ENCODE results near the gene PERM1.
"Not testable (repeated sequence)": the region's sequence is repeated elsewhere in the genome, so short reads cannot be mapped to it uniquely, and the experiment has no call there.

The PERM1 gene

GRCh38 chr1:981955-982558 lies at the start of gene PERM1:
TSS of gene PERM1 (minus strand) at chr1:982093. CDS start at chr1:981029, 1,064 bp downstream.
- DNase-seq = no peak

GRCh38 chr1:1030867-1031658 lies 49.2 kb upstream of the PERM1 start:
- not testable (repeated sequence) for DNase-seq

- no peak for DNase-seq
Observed at GRCh38 chr1:1027791-1028190, 45.9 kb upstream of the PERM1 start.

- DNase-seq = no peak
Observed at GRCh38 chr1:1026599-1027413, 44.9 kb upstream of the PERM1 start.

- DNase-seq = no peak
Observed at GRCh38 chr1:1025730-1026129, 43.8 kb upstream of the PERM1 start.

GRCh38 chr1:1024771-1025699 lies 43.1 kb upstream of the PERM1 start:
- no peak for DNase-seq

- DNase-seq = no peak
Observed at GRCh38 chr1:1024149-1024770, 42.4 kb upstream of the PERM1 start.

- no peak for DNase-seq
Observed at GRCh38 chr1:1023700-1024099, 41.8 kb upstream of the PERM1 start.

GRCh38 chr1:1022302-1023009 lies 40.6 kb upstream of the PERM1 start:
- DNase-seq = no peak

- no peak for DNase-seq
Observed at GRCh38 chr1:1021920-1022259, 40.0 kb upstream of the PERM1 start.

GRCh38 chr1:1021010-1021919 lies 39.4 kb upstream of the PERM1 start:
- peak; percentile 84 for DNase-seq

GRCh38 chr1:1020415-1021009 lies 38.6 kb upstream of the PERM1 start:
- DNase-seq = no peak

GRCh38 chr1:1020000-1020404 lies 38.1 kb upstream of the PERM1 start, which contains the start of gene AGRN:
TSS of gene AGRN (plus strand) at chr1:1020120. CDS start at chr1:1020173, 53 bp downstream.
- no peak for DNase-seq

GRCh38 chr1:1019122-1019999 lies 37.5 kb upstream of the PERM1 start:
- DNase-seq = peak; percentile 91

- DNase-seq = not testable (repeated sequence)
Observed at GRCh38 chr1:1018321-1018685, 36.4 kb upstream of the PERM1 start.

GRCh38 chr1:1017397-1018320 lies 35.8 kb upstream of the PERM1 start:
- not testable (repeated sequence) for DNase-seq

Data from right forelimb (tissue), 1 donor.